Measurements from ENCODE around the gene LYPD6B.

The LYPD6B gene

DNA sequence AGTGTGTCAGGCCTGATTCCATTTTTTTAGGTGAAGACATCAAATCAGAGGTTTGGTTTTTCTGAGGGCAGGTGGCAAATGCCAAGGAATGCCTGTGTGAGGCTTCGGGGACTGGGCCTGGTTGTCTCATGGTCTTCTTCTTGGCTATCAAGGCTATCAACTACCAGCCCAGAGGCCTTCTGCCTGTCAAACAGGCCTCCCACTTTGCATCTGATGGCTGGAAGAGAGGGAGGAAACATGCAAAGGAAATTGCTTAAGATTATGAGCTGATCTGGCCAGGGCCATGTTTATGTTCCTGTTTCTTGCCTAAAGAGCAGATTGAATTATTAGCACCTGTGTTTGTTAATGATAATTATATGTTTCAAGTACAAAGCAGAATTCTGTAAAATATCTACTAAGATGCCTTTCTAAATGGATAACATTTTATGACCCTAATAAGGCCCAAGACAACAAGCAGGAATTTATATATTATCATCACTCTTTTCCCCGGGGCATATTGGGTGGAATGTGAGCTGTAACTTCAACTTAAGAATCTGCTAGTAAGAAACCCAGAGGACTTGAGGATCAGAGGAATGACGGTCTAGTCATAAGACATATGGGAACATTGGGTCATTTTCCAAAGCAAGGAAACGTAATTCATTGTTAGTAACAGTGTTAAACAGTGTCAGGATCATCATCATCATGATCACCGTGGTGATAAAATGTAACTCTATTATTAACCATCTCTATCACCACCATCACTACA is 123.2 kb downstream of the LYPD6B start:
- DNase-seq (ENCODE audit: low read depth) = no peak

GRCh38 chr2:149164296-149164695 is 125.8 kb downstream of the LYPD6B start:
- no peak for DNase-seq (ENCODE audit: low read depth)

- no peak for DNase-seq (ENCODE audit: low read depth)
Measured at GRCh38 chr2:149164827-149165226, 126.3 kb downstream of the LYPD6B start.

- DNase-seq (ENCODE audit: low read depth) = no peak
Measured at GRCh38 chr2:149167001-149167780, 128.7 kb downstream of the LYPD6B start.

DNA sequence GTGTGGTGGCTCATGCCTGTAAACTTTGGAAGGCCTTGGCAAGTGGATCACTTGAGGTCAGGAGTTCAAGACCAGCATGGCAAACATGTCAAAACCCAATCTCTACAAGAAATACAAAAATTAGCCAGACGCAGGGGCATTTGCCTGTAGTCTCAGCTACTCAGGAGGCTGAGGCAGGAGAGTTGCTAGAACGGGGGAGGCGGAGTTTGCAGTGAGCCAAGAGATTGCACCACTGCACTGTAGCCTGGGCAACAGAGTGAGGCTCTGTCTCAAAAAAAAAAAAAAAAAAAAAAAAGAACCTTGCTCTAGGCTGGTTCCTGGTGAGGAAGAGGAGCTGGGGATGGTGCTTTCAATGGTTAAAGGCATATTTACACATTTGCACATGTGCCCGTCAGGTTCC is 129.4 kb downstream of the LYPD6B start:
- DNase-seq (ENCODE audit: low read depth) = no peak

GRCh38 chr2:149169656-149170055 is 131.2 kb downstream of the LYPD6B start:
- DNase-seq (ENCODE audit: low read depth) = no peak

DNA sequence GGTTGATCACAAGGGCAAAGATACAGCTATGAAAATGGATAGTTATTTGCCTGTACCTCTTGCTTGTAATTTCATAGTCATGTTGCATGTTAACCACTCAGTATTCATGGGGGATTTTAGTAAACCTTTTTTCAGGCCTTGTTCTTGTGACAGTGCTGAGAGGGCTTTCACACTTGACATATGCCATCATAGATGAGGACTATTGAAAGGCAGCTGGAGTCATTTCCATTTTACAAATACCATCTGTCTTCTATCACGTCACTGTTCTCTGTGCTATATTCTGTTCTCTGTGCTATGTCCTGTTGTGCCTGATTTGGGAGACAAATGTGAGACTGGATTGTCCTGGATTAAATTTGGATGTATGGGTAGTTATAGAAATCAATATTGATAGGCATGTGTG is 131.7 kb downstream of the LYPD6B start:
- no peak for DNase-seq (ENCODE audit: low read depth)

DNA sequence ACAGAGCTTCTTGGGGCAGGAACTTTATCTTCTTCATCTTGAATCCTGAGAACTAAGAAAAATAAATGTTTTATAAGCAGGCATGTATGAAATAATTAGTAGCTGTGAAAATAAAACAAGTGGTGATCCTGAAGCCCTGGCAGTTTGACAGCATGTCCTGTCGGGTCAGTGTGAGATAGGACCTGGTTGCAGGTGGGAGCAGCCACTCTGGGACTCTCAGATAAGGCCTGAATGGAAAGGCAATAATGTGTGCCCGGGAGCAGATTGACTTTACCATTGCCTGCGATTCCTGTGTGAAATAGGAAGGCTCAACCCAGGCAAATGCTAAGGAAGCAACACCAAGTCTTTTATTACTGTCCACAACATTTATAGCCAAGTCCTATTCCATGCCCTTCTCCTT is 132.4 kb downstream of the LYPD6B start:
- DNase-seq (ENCODE audit: low read depth) = no peak

DNA sequence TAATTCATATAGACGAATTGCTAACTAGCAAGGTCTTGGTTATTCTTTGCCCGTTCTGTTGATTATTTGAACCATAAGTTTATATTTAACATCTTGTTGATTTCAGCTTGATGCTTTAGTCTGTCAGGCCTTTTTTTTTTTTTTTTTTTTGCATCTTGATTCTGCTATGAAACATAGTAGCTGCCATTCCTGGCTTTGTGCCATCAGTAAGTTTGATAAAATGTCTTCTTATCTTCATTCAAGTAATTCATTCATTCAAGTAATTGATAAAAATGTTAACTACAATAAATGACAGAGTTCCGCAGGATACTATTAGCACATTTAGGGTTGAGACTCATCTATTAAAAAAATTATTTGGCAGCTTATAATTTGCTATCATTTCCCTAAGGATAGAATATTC is 134.7 kb downstream of the LYPD6B start:
- no peak for DNase-seq (ENCODE audit: low read depth)

- no peak for DNase-seq (ENCODE audit: low read depth)
Measured at GRCh38 chr2:149175956-149176355, 137.5 kb downstream of the LYPD6B start.

- no peak for DNase-seq (ENCODE audit: low read depth)
Measured at GRCh38 chr2:149178612-149179011, 140.1 kb downstream of the LYPD6B start.

- DNase-seq (ENCODE audit: low read depth) = no peak
Measured at GRCh38 chr2:149180226-149180875, 141.9 kb downstream of the LYPD6B start.

DNA sequence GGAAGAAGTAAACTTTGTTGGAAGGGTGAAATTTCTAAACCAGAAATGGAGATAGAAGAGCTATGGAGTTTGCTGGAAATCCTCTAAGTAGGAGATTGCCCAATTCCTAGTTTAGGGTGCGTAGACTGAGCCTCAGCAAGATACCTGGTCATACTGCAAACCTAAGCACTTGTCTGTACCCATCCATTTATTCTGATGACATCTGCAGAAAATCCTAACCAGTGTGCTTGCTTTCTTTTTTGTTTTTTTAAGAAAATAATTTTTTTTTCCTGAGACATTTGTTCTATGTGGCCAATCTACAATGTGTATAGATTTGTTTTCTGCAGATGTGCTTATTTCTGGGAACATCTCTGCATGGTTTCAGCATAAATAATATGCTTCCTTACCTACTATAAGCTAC is 144.7 kb downstream of the LYPD6B start:
- DNase-seq (ENCODE audit: low read depth) = no peak

DNA sequence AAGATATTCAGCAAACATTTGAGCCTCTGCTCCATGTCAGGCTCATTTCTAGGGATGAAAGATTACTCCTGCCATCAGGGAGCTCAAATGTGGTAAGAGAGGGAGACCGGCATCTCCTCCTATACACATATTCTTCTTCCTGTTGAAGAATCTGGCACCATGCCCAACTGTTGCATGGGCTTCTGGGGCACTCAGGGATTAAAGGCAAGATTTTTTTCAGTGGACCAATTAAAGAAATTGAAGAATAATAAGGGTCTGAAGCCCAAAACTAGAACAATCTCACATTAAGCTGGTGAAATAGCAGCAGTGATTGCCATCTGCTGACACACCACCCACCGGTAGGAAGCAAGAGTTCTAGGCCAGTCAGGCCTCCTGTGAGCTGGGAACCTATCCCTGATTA is 146.5 kb downstream of the LYPD6B start:
- DNase-seq (ENCODE audit: low read depth) = no peak

GRCh38 chr2:149185942-149186490 is 147.5 kb downstream of the LYPD6B start:
- no peak for DNase-seq (ENCODE audit: low read depth)

DNA sequence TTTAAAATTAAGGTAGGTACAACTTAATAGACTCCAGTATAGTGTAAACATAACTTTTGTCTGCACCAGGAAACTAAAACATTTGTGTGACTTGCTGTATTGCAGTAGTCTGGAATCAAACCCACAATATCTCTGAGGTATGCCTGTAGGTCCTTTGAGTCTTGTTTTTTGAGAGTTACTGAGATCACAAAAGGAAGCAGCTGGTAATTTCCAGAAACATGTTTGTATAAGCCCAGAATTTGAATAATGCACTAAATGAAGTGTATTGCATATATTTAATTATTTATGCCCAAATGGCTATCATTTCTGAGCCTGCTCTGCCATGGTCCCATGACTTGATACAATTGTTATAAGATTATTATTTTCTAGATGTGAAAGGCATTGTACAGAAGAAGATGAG is 148.6 kb downstream of the LYPD6B start:
- DNase-seq (ENCODE audit: low read depth) = no peak

- no peak for DNase-seq (ENCODE audit: low read depth)
Measured at GRCh38 chr2:149188291-149188690, 149.8 kb downstream of the LYPD6B start.

DNA sequence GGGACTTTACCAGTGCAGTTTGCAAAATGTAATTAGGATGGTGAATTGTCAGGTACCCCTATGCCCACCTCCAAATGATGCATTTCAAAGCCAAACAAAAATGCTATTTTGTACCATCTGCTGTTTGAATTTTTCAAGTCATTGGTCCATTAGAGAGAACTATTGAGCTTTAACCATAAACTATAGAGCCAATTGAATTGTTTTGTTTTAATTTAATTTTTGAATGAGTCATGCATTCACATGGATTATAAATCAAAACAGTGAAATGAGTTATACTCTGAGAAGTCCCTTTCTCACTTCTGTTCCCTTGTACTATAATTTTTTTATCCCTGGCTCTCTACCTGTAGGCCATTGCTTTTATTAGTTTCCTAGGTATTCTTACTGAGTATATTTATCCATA is 151.3 kb downstream of the LYPD6B start:
- no peak for DNase-seq (ENCODE audit: low read depth)

GRCh38 chr2:149191915-149192314 is 153.4 kb downstream of the LYPD6B start:
- DNase-seq (ENCODE audit: low read depth) = no peak

- DNase-seq (ENCODE audit: low read depth) = no peak
Measured at GRCh38 chr2:149192427-149192826, 153.9 kb downstream of the LYPD6B start.

- DNase-seq (ENCODE audit: low read depth) = no peak
Measured at GRCh38 chr2:149200109-149200520, 161.6 kb downstream of the LYPD6B start.

DNA sequence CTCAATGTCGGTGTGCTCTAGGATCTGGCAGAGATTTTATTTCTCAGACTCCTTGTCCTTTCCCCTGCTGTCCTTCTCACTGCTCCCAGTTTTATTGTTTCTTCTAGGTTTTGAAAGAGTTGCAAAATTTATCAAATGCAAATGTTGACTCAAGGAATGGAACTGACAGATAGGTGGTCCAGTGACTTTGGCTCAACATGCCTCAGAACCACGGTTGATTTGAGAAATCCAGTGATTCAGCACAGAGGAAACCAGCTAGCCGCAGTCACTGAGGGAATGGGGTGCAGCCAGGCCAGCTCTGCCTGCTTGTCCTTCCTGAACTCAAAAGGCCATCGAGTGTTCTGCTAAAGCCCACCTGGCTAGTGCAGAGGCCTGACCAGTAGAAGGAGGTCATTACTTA is 166.2 kb downstream of the LYPD6B start:
- DNase-seq (ENCODE audit: low read depth) = no peak

DNA sequence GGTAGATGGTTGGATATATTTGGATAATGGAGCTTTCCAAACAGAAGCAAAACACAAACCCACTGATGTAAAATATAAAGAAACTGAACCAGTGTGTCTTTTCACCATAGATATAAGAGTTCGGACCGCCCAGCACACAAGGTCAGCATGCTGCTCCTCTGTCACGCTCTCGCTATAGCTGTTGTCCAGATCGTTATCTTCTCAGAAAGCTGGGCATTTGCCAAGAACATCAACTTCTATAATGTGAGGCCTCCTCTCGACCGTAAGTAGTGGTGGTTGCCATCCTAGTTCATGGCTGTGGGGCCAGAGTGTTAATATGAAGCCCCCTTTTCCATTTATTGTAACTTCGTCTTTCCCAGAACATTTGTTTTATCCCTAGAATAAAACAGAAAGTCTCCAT is 166.6 kb downstream of the LYPD6B start:
- DNase-seq (ENCODE audit: low read depth) = no peak

All from activated T-helper 1 cell treated with Interleukin-2 at 50 U/mL for 16 hours (primary cell).